SH-SY5Y (cell line): ENCODE results near the gene CSF2.

Experiments used
- GATA2 ChIP-seq: IDR thresholded peaks from 2 replicates; pipeline ENCODE4 v1.6.1; 2011; ENCODE audit warnings: mild to moderate bottlenecking, low read depth, low read length
- GATA3 ChIP-seq: IDR thresholded peaks from 2 replicates; pipeline ENCODE4 v1.6.1; 2011; ENCODE audit warnings: low read depth, mild to moderate bottlenecking, low read length, moderate library complexity

- TF ChIP-seq GATA2 (no peak), GATA3 (no peak)
Measured at GRCh38 chr5:132087176-132087575, 13.6 kb downstream of the CSF2 start.
